SK-N-MC (cell line): ENCODE measurements around the gene MPRIP.

Experiments
- EZH2 ChIP-seq: fragments of 200-600 bp; sonication (generic); IDR thresholded peaks from one replicate; pipeline ENCODE4 v1.6.1; 2017; ENCODE audit warnings: antibody characterized with exemption
- FOXP2 ChIP-seq: optimal IDR thresholded peaks from 2 replicates; pipeline ENCODE3; 2011; ENCODE audit warnings: mild to moderate bottlenecking, moderate library complexity; ENCODE audit not compliant: insufficient read depth; ENCODE audit errors: extremely low read length, control extremely low read depth
- POLR2AphosphoS5 ChIP-seq: IDR thresholded peaks from 2 replicates; pipeline ENCODE4 v1.6.1; 2012; ENCODE audit warnings: mild to moderate bottlenecking, low read depth, low read length, borderline replicate concordance

GRCh38 chr17:17039911-17040310, 2.3 kb upstream of the MPRIP start:
- TF ChIP-seq POLR2AphosphoS5 (no peak), EZH2 (no peak), FOXP2 (no peak)
